Kasumi-1 (cell line): Measurements from ENCODE around the gene ZNF286A.
"Not testable (repeated sequence)": the region's sequence is repeated elsewhere in the genome, so short reads cannot be mapped to it uniquely, and the experiment has no call there.

Source experiments
- DNase-seq, 2 experiments: peaks; one replicate each; lab custom pipeline; 2025; lab: John Stamatoyannopoulos, UW

The ZNF286A gene

GRCh38 chr17:15699413-15699924 lies at the start of gene ZNF286A:
Gene ZNF286A, plus strand, starts transcription at chr17:15699752. Its CDS starts 578 bp downstream, at chr17:15700330.
- peak; percentile 66 to 76 for DNase-seq

GRCh38 chr17:15649861-15650421 lies 49.6 kb upstream of the ZNF286A start:
- no peak for DNase-seq

GRCh38 chr17:15650741-15651582 lies 48.6 kb upstream of the ZNF286A start:
- no peak for DNase-seq

- DNase-seq = peak; percentile 80 to 82
These were observed 47.9 kb upstream of the ZNF286A start for GRCh38 chr17:15651583-15652110.

GRCh38 chr17:15652960-15653359 lies 46.6 kb upstream of the ZNF286A start:
- no peak for DNase-seq

GRCh38 chr17:15654401-15654800 lies 45.2 kb upstream of the ZNF286A start:
- not testable (repeated sequence) for DNase-seq

- DNase-seq = no peak
These were observed 44.5 kb upstream of the ZNF286A start for GRCh38 chr17:15654886-15655561.

- no peak for DNase-seq
These were observed 41.7 kb upstream of the ZNF286A start for GRCh38 chr17:15657868-15658267.

- no peak for DNase-seq
These were observed 41.3 kb upstream of the ZNF286A start for GRCh38 chr17:15658296-15658695.

- DNase-seq = no peak
These were observed 40.3 kb upstream of the ZNF286A start for GRCh38 chr17:15659236-15659635.

GRCh38 chr17:15659663-15660062 lies 39.9 kb upstream of the ZNF286A start:
- no peak for DNase-seq

GRCh38 chr17:15660077-15660476 lies 39.5 kb upstream of the ZNF286A start:
- no peak for DNase-seq

- DNase-seq = no peak
These were observed 36.9 kb upstream of the ZNF286A start for GRCh38 chr17:15662681-15663080.

- DNase-seq = no peak
These were observed 36.4 kb upstream of the ZNF286A start for GRCh38 chr17:15663176-15663575.

GRCh38 chr17:15663691-15664090 lies 35.9 kb upstream of the ZNF286A start:
- no peak for DNase-seq

- DNase-seq = not testable (repeated sequence)
These were observed 30.0 kb upstream of the ZNF286A start for GRCh38 chr17:15669526-15669925.

- DNase-seq = not testable (repeated sequence)
These were observed 24.9 kb upstream of the ZNF286A start for GRCh38 chr17:15674640-15675039.

GRCh38 chr17:15675991-15676390 lies 23.6 kb upstream of the ZNF286A start:
- DNase-seq = not testable (repeated sequence)

GRCh38 chr17:15683135-15683534 lies 16.4 kb upstream of the ZNF286A start:
- not testable (repeated sequence) for DNase-seq

GRCh38 chr17:15683824-15684478 lies 15.6 kb upstream of the ZNF286A start, which contains the start of gene TRIM16:
Gene TRIM16, minus strand, starts transcription at chr17:15684311. Its CDS starts 32,702 bp downstream, at chr17:15651609.
- DNase-seq = peak; percentile 5 to 11

- DNase-seq = not testable (repeated sequence)
These were observed 12.1 kb upstream of the ZNF286A start for GRCh38 chr17:15687494-15687893.

GRCh38 chr17:15698967-15699366 lies 585 bp upstream of the ZNF286A start:
- DNase-seq = not testable (repeated sequence)
